DOHH2 (cell line): ENCODE measurements around the gene NPAS3.

ENCODE experiments used
- CTCF ChIP-seq: fragments of 200-600 bp; sonication (generic); IDR thresholded peaks from one replicate; pipeline ENCODE4 v1.5.1; 2014; ENCODE audit warnings: antibody characterized with exemption, mild to moderate bottlenecking, low read depth, low read length; ENCODE audit not compliant: poor library complexity, severe bottlenecking
- EZH2phosphoT487 ChIP-seq: fragments of 200-600 bp; sonication (generic); IDR thresholded peaks from 2 replicates; pipeline ENCODE4 v1.6.1; 2017; ENCODE audit warnings: borderline replicate concordance, mild to moderate bottlenecking, antibody characterized with exemption, low read length, moderate library complexity, mixed read lengths

GRCh38 chr14:33768458-33768830 is 829.8 kb downstream of the NPAS3 start:
- TF ChIP-seq CTCF (no peak), EZH2phosphoT487 (no peak)
